Activated T-helper 2 cell treated with anti-CD3 and anti-CD28 coated beads, Interferon-gamma antibody, Interleukin-2, Interleukin-4, amounts not matched to agents 10 μg/mL and 5 μg/mL and 100 μg/mL, durations not matched to agents 14 hours and 24 hours and 36 hours (primary cell): ENCODE results near the gene PRPH2. TPM values are rescaled to one million over a fixed set of nuclear protein-coding genes. Genes with fewer than 3 reads are reported as not detected.

Experiments used
- DNase-seq: peaks from one replicate; pipeline ENCODE4 v3.0.0; 2021; ENCODE audit warnings: low spot score
- H3K27ac Mint-ChIP-seq: one replicate; pipeline ENCODE4 v1.8.0; 2021; ENCODE audit warnings: mixed read lengths
- H3K27me3 Mint-ChIP-seq: one replicate; pipeline ENCODE4 v1.8.0; 2021; ENCODE audit warnings: low read depth, mixed read lengths
- H3K36me3 Mint-ChIP-seq: one replicate; pipeline ENCODE4 v1.8.0; 2021; ENCODE audit warnings: low read depth, mixed read lengths
- H3K4me1 Mint-ChIP-seq: one replicate; pipeline ENCODE4 v1.8.0; 2021; ENCODE audit warnings: low read depth, mixed read lengths
- H3K4me3 Mint-ChIP-seq: one replicate; pipeline ENCODE4 v1.8.0; 2021; ENCODE audit warnings: low read depth, mild to moderate bottlenecking, moderate library complexity, mixed read lengths
- H3K9me3 Mint-ChIP-seq: one replicate; pipeline ENCODE4 v1.8.0; 2021; ENCODE audit warnings: mixed read lengths
- intact Hi-C: fragments of 100-400 bp; cut with micrococcal nuclease; formaldehyde crosslinking; loops from one replicate; pipeline ENCODE4 v1.15.1; 2023
- total RNA-seq: library from RNA; stranded (reverse); gene quantifications from 2 replicates; pipeline ENCODE4 v1.2.3, GENCODE V29; 2022

PRPH2 gene
- total RNA-seq, result not detected in 2 replicates

- peaks cover 6% of the 10 kb centered on the region for H3K27me3 Mint-ChIP-seq
- no peaks in the 10 kb centered on the region for H3K36me3 Mint-ChIP-seq
- intact Hi-C loops, result no loop called here
- H3K27ac Mint-ChIP-seq, result no peak within 1 kb of the TSS
- no peak for DNase-seq
- peaks cover 15% of the 10 kb centered on the region for H3K4me1 Mint-ChIP-seq
- H3K9me3 Mint-ChIP-seq, result no peaks in the 10 kb centered on the region
- H3K4me3 Mint-ChIP-seq, result no peak within 1 kb of the TSS
Measured at GRCh38 chr6:42722497-42722896, at the start of gene PRPH2. PRPH2 (minus strand) TSS chr6:42722597; CDS start chr6:42722334, 263 bp downstream.

DNA sequence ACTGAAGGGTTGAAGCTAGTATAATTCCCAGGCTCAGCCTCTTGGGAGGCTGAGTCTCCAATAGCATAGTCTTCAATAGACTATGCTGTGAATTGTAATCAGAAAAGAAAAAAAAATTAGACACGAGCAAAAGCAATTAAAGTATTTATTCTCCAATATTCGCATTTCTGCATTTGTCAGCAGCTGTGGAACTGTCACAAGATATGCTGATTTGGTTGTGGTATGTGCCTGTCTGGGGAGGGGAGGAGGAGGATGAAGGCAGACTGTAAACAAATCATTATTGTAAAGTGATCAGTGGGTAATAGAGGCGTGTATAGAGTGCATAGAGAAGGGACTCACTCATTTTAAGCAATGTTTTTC lies 49.3 kb upstream of the PRPH2 start:
- Mint-ChIP-seq H3K27me3 (no peaks in the 10 kb centered on the region), H3K9me3 (no peaks in the 10 kb centered on the region), H3K4me1 (peaks cover 52% of the 10 kb centered on the region), H3K36me3 (peaks cover 9% of the 10 kb centered on the region), H3K4me3 (peak overlapping the region; percentile 74), H3K27ac (peak overlapping the region; percentile 100)
- no peak for DNase-seq
- intact Hi-C loops, result loop anchor here (1.0 kb wide), 2 partner anchors 12 to 25 kb away; partner anchors contain the start of gene TBCC

DNA sequence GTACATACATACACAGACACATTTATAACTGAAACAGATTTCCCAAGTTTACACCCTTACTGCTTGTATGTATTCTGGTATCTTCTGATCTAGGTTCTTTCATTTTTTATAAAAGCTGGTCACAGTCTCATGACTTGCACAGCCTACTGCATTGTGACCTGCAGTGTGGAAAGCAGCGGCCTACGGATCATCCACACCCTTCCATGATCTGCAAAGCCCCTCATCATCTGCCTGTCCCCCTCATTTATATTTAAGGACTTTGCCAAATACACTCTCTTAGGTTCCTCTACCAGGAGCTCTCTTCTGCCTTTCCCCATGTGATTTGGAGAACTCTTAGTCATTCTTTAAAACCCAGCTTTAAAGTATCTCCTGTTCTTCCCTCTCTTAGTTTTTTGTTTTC lies 47.4 kb upstream of the PRPH2 start:
- DNase-seq, result no peak
- H3K27ac Mint-ChIP-seq, result peak overlapping the region; percentile 52
- H3K9me3 Mint-ChIP-seq, result no peaks in the 10 kb centered on the region
- intact Hi-C loops, result no loop called here
- peaks cover 42% of the 10 kb centered on the region for H3K4me1 Mint-ChIP-seq
- no peaks in the 10 kb centered on the region for H3K27me3 Mint-ChIP-seq
- H3K4me3 Mint-ChIP-seq, result no peak overlapping the region
- H3K36me3 Mint-ChIP-seq, result peaks cover 15% of the 10 kb centered on the region

- intact Hi-C loops, result no loop called here
- Mint-ChIP-seq H3K4me1 (peaks cover 34% of the 10 kb centered on the region), H3K9me3 (no peaks in the 10 kb centered on the region), H3K4me3 (no peak overlapping the region), H3K36me3 (peaks cover 17% of the 10 kb centered on the region), H3K27ac (no peak overlapping the region), H3K27me3 (no peaks in the 10 kb centered on the region)
- DNase-seq, result no peak
Measured at GRCh38 chr6:42769051-42769450, 46.7 kb upstream of the PRPH2 start.

GRCh38 chr6:42766163-42766670 lies 43.8 kb upstream of the PRPH2 start:
- H3K27me3 Mint-ChIP-seq, result no peaks in the 10 kb centered on the region

DNA sequence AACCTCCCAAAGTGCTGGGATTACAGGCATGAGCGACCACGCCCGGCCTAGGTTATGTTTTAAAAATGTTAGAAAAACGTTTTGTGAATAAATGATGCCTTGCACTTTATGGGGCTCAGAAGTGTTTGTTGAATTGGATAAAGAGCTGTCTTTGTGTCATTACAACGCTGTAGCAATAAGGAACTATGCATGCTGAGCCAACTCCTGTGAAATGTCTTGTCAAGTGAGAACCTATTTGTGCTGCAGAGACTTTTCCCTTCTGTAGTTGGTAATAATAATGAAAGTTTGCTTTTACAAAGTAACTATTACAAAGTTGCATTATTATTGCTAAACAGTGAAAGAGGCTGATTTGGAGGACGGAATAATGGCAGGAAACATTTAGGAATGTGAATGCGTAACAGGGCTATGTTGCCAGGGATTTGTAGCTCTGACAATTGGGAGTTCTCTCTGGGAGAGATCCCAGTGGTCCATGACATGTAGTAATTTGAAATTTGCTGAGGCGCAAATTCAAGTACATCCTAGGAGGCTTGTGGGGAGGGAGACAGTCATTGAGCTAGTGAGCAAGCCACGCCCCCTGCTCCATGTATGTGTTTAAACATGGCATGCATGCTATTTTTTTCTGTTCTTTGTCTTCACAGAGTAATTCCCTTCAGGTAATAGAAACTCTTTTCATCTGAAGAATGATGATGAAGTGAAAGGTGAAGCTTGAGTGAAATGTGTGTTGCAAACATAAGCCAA lies 42.7 kb upstream of the PRPH2 start:
- H3K4me3 Mint-ChIP-seq, result no peak overlapping the region
- intact Hi-C loops, result no loop called here
- H3K27ac Mint-ChIP-seq, result no peak overlapping the region
- H3K27me3 Mint-ChIP-seq, result no peaks in the 10 kb centered on the region
- DNase-seq, result no peak
- H3K4me1 Mint-ChIP-seq, result peaks cover 16% of the 10 kb centered on the region
- H3K9me3 Mint-ChIP-seq, result no peaks in the 10 kb centered on the region
- H3K36me3 Mint-ChIP-seq, result peaks cover 17% of the 10 kb centered on the region

More at GRCh38 chr6:42766163-42766670, 43.8 kb upstream of the PRPH2 start:
- intact Hi-C loops, result no loop called here
- DNase-seq, result no peak
- no peak overlapping the region for H3K4me3 Mint-ChIP-seq
- H3K4me1 Mint-ChIP-seq, result peaks cover 21% of the 10 kb centered on the region
- H3K9me3 Mint-ChIP-seq, result no peaks in the 10 kb centered on the region
- H3K27ac Mint-ChIP-seq, result no peak overlapping the region
- peaks cover 20% of the 10 kb centered on the region for H3K36me3 Mint-ChIP-seq

DNA sequence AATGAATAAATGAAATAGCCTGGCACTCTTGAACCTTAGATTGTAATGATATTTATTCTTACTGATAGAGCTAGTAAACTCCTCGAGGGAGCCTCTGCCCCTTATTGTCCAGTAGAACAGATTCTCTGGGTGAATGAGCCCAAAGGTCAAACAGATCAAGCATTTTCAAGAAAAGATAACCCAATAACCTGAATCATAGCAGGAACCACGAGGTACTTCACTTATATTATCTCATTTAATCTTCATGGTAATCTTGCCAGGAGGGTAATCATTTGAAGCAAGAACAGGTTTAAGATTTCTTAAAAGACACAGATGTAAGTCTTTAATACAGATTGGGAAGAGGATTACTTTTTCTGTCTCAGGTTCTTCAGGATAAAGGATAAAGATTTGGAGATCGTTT lies 40.6 kb upstream of the PRPH2 start:
- no peaks in the 10 kb centered on the region for H3K27me3 Mint-ChIP-seq
- H3K4me1 Mint-ChIP-seq, result peaks cover 10% of the 10 kb centered on the region
- peaks cover 26% of the 10 kb centered on the region for H3K36me3 Mint-ChIP-seq
- H3K9me3 Mint-ChIP-seq, result no peaks in the 10 kb centered on the region
- no peak overlapping the region for H3K4me3 Mint-ChIP-seq
- intact Hi-C loops, result no loop called here
- H3K27ac Mint-ChIP-seq, result no peak overlapping the region
- no peak for DNase-seq

DNA sequence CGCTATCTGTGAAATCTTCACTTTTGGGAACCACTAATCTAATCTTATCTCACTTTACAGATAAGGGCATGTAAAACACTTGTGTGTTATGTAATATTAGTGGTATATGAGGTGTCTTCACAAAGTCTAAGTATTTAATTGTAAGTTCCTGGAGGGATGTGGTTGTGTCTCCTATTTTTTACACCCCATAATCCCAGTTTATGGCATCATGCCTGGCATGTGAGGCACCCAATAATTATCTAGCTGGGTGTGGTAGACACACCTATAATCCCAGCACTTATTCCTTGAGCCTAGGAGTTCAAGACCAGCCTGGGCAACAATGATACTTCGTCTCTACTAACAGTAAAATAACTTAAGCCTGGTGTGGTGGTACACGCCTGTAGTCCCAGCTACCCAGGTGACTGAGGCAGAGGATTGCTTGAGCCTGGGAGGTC lies 40.0 kb upstream of the PRPH2 start:
- intact Hi-C loops, result no loop called here
- H3K4me3 Mint-ChIP-seq, result no peak overlapping the region
- peaks cover 22% of the 10 kb centered on the region for H3K36me3 Mint-ChIP-seq
- H3K27ac Mint-ChIP-seq, result no peak overlapping the region
- H3K9me3 Mint-ChIP-seq, result no peaks in the 10 kb centered on the region
- H3K27me3 Mint-ChIP-seq, result no peaks in the 10 kb centered on the region
- no peak for DNase-seq
- H3K4me1 Mint-ChIP-seq, result peaks cover 8% of the 10 kb centered on the region

DNA sequence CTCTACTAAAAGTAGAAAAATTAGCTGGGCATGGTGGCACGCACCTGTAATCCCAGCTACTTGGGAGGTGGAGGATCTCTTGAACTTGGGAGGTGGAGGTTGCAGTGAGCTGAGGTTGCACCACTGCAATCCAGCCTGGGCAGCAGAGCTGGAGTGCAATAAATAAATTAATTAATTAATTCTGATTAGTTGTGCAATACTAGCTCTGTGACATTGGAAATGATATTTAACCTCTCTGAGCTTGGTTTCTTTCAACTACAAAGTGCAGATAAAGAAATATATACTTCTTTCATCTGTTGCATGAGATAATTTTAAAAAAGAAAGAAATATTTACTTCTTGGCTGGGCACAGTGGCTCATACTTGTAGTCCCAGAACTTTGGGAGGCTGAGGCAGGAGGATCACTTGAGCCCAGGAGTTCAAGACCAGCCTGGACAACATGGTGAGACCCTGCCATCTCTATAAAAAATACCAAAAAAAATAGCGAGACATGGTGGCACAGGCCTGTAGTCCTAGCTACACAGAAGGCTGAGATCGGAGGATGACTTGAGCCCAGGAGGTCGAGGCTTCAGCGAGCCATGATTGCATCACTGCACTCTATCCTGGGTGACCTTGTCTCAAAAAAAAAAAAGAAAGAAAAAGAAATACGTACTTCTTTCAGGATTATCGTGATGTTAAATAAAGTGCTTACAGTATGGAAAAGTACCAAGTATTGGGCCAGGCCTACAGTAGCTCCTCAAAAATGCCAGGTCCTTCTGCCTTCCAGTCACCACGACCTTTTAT lies 39.1 kb upstream of the PRPH2 start:
- no peak overlapping the region for H3K4me3 Mint-ChIP-seq
- peaks cover 21% of the 10 kb centered on the region for H3K36me3 Mint-ChIP-seq
- no peaks in the 10 kb centered on the region for H3K27me3 Mint-ChIP-seq
- DNase-seq, result no peak
- intact Hi-C loops, result no loop called here
- H3K27ac Mint-ChIP-seq, result no peak overlapping the region
- peaks cover 8% of the 10 kb centered on the region for H3K4me1 Mint-ChIP-seq
- H3K9me3 Mint-ChIP-seq, result no peaks in the 10 kb centered on the region

DNA sequence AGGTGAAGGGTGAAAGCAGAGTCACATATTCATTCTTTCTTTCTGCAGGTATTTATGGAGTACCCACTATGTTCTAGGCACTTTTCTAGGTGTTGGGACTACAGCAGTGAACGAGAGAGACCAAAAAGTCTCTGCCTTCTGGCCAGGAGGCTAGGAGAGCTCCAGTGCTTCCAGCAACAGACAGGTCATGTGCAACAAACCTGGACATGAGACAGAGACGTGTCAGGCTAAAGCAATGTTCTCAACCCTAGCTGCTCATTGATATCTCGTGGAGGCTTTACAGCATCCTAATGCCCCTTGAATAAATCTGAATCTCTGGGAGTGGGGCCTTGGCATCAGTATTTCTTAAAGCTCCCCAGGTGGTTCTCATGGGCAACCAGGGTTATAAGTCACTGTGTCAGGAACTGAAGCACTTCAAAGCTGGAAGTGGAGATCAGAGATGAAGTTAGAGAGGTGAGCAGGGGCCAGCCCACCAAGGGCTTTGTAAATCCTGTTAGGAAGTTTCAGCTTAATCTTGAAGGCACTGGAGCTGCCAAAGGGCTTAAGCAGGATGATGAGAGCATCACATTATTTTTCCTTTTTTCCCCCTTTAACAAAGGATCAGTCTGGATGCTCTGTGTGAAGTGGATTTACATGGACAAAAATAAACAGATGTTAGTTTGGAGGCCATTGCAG lies 36.5 kb upstream of the PRPH2 start:
- Mint-ChIP-seq H3K27ac (no peak overlapping the region), H3K9me3 (no peaks in the 10 kb centered on the region), H3K4me1 (peaks cover 8% of the 10 kb centered on the region), H3K4me3 (no peak overlapping the region), H3K27me3 (no peaks in the 10 kb centered on the region), H3K36me3 (peaks cover 13% of the 10 kb centered on the region)
- intact Hi-C loops, result no loop called here
- no peak for DNase-seq

DNA sequence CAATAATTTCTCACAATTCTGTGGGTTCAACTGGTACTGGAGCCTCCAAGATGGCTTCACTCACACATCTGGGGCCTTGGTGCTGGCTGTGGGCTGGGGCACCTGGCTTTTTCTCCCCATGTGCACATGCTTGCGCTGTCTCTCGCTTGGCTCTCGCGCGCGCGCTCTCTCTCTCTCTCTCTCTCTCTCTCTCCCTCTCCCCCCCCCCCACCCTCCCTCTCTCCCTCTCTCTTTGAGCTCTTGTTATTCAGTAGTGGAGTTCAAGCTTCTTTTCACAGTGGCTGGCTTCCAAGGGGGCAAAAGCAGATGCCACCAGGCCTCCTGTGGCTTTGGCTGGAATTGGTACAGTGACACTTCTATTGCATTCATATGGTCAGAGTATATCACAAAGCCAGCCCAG lies 34.3 kb upstream of the PRPH2 start:
- no peak overlapping the region for H3K4me3 Mint-ChIP-seq
- H3K9me3 Mint-ChIP-seq, result no peaks in the 10 kb centered on the region
- intact Hi-C loops, result no loop called here
- H3K36me3 Mint-ChIP-seq, result peaks cover 17% of the 10 kb centered on the region
- no peak for DNase-seq
- no peak overlapping the region for H3K27ac Mint-ChIP-seq
- H3K27me3 Mint-ChIP-seq, result no peaks in the 10 kb centered on the region
- no peaks in the 10 kb centered on the region for H3K4me1 Mint-ChIP-seq

- Mint-ChIP-seq H3K9me3 (no peaks in the 10 kb centered on the region), H3K36me3 (peaks cover 20% of the 10 kb centered on the region), H3K27ac (no peak overlapping the region), H3K27me3 (no peaks in the 10 kb centered on the region), H3K4me3 (no peak overlapping the region), H3K4me1 (peaks cover 2% of the 10 kb centered on the region)
- intact Hi-C loops, result no loop called here
- no peak for DNase-seq
Measured at GRCh38 chr6:42754759-42755158, 32.4 kb upstream of the PRPH2 start.

DNA sequence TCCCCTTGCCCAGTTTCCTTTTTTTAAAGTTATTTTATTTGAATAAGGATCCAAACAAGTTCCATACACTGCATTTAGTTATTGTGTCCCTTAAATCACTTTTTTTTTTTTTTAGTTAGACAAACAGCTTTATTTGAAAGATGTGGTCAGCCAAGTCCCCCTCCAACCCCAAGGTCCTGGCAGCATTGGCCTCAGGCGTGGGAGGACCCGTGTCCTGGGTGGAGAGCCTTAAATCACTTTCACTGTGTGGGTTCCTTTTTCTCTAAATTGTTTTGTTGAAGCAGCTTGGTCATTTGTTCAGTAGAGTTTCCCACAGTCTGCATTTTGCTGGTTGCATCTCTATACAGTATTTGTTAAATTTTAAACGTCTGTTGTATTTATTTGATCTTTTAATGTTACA lies 28.7 kb upstream of the PRPH2 start:
- Mint-ChIP-seq H3K36me3 (peaks cover 20% of the 10 kb centered on the region), H3K4me3 (no peak overlapping the region), H3K27ac (no peak overlapping the region), H3K4me1 (peaks cover 17% of the 10 kb centered on the region), H3K27me3 (no peaks in the 10 kb centered on the region), H3K9me3 (no peaks in the 10 kb centered on the region)
- DNase-seq, result no peak
- intact Hi-C loops, result no loop called here
